Hematopoietic multipotent progenitor cell (in vitro differentiated cells): ENCODE measurements around the gene CLEC2L. TPM values are rescaled to one million over a fixed set of nuclear protein-coding genes. Genes with fewer than 3 reads are reported as not detected.

ENCODE experiments used
- DNase-seq, 3 donors: peaks; one replicate each; pipeline ENCODE4 v3.0.0-alpha.2; 2011 to 2015; ENCODE audit warnings: low read depth in 2 of 3, low spot score in 2 of 3
- total RNA-seq: library from RNA; depleted of rRNA; stranded (reverse); fragments of >200 nt; gene quantifications from one replicate; pipeline ENCODE4 v1.2.3, GENCODE V29; 2012

The CLEC2L gene
- total RNA-seq, 1 donor: under 0.01 TPM

- no peak for DNase-seq
Observed at GRCh38 chr7:139521439-139521838, 2.0 kb upstream of the CLEC2L start.

GRCh38 chr7:139522830-139523198 is 671 bp upstream of the CLEC2L start:
- no peak for DNase-seq

- DNase-seq: no peak
Observed at GRCh38 chr7:139523968-139524815, 707 bp downstream of the CLEC2L start.

- DNase-seq: no peak
Observed at GRCh38 chr7:139525239-139525638, 1.8 kb downstream of the CLEC2L start.

- no peak for DNase-seq
Observed at GRCh38 chr7:139525750-139526149, 2.3 kb downstream of the CLEC2L start.

GRCh38 chr7:139526578-139527544 is 3.4 kb downstream of the CLEC2L start:
- no peak for DNase-seq

GRCh38 chr7:139531094-139531493 is 7.6 kb downstream of the CLEC2L start:
- DNase-seq: no peak

- DNase-seq: no peak
Observed at GRCh38 chr7:139532636-139533155, 9.2 kb downstream of the CLEC2L start.

GRCh38 chr7:139534096-139534495 is 10.6 kb downstream of the CLEC2L start:
- DNase-seq: no peak

GRCh38 chr7:139534966-139535651 is 11.6 kb downstream of the CLEC2L start:
- DNase-seq: no peak

- no peak for DNase-seq
Observed at GRCh38 chr7:139536152-139536551, 12.7 kb downstream of the CLEC2L start.

- no peak for DNase-seq
Observed at GRCh38 chr7:139538881-139539635, 15.6 kb downstream of the CLEC2L start.

- DNase-seq: no peak
Observed at GRCh38 chr7:139540203-139540602, 16.7 kb downstream of the CLEC2L start.

- DNase-seq: no peak
Observed at GRCh38 chr7:139541600-139542307, 18.3 kb downstream of the CLEC2L start.

GRCh38 chr7:139542308-139543151 is 19.0 kb downstream of the CLEC2L start:
- no peak for DNase-seq

GRCh38 chr7:139543801-139544603 is 20.5 kb downstream of the CLEC2L start:
- peak in 1 of 3 donors; percentile 33 for DNase-seq

GRCh38 chr7:139544645-139545044 is 21.2 kb downstream of the CLEC2L start:
- DNase-seq: no peak
